GM12872 (cell line): ENCODE results near the gene DTNB.

Experiments
- CTCF ChIP-seq: IDR thresholded peaks from 3 replicates; pipeline ENCODE4 v1.5.1; 2011; ENCODE audit warnings: low read depth, mild to moderate bottlenecking, low read length, moderate library complexity; ENCODE audit not compliant: insufficient read depth

Gene DTNB

GRCh38 chr2:25361261-25362048 is 311.9 kb downstream of the DTNB start:
- TF ChIP-seq CTCF = no peak

GRCh38 chr2:25358836-25359235 is 314.5 kb downstream of the DTNB start:
- no peak for TF ChIP-seq CTCF

- no peak for TF ChIP-seq CTCF
Measured at GRCh38 chr2:25358249-25358815, 315.0 kb downstream of the DTNB start.

DNA sequence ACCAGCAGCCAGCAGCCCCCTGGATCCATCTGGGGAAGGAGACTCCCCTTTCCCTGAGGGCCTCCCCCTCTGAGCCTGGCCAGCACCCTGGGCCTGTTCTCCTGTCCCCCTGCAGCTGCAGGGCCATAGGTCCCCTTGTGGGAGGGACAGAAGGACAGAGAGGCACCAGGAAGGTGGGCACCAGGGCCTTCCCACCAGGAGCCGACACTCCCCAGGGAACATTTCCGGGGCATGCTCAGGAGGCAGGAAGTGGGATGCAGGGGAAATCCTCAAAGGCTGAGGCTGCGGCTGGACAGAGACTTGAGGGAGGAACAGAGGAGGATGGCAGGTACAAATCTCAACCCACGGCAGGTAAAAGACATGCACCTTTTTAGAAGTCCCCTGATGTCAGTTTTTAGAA is 317.3 kb downstream of the DTNB start:
- TF ChIP-seq CTCF = no peak

DNA sequence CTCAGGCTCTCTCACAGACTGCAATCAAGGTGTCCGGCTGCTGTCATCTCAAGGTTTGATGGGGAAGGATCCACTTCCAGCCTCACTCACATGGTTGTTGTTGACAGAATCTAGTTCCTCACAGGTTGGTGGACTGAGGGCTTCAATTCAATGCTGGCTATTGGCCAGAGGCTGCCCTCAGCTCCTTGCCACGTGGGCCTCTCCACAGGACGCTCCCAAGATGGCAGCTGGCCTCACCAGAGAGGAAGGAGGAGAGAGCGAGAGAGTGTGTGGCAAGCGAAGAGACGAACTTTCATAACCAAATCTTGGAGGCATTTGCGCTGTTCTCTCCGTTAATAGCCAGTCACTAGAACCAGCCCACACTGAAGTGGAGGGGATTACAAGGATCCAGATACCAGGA is 318.1 kb downstream of the DTNB start:
- TF ChIP-seq CTCF = no peak

GRCh38 chr2:25354116-25354515 is 319.3 kb downstream of the DTNB start:
- no peak for TF ChIP-seq CTCF

GRCh38 chr2:25349397-25349796 is 324.0 kb downstream of the DTNB start:
- no peak for TF ChIP-seq CTCF
